Measurements from ENCODE around the gene USP49.

Gene USP49

DNA sequence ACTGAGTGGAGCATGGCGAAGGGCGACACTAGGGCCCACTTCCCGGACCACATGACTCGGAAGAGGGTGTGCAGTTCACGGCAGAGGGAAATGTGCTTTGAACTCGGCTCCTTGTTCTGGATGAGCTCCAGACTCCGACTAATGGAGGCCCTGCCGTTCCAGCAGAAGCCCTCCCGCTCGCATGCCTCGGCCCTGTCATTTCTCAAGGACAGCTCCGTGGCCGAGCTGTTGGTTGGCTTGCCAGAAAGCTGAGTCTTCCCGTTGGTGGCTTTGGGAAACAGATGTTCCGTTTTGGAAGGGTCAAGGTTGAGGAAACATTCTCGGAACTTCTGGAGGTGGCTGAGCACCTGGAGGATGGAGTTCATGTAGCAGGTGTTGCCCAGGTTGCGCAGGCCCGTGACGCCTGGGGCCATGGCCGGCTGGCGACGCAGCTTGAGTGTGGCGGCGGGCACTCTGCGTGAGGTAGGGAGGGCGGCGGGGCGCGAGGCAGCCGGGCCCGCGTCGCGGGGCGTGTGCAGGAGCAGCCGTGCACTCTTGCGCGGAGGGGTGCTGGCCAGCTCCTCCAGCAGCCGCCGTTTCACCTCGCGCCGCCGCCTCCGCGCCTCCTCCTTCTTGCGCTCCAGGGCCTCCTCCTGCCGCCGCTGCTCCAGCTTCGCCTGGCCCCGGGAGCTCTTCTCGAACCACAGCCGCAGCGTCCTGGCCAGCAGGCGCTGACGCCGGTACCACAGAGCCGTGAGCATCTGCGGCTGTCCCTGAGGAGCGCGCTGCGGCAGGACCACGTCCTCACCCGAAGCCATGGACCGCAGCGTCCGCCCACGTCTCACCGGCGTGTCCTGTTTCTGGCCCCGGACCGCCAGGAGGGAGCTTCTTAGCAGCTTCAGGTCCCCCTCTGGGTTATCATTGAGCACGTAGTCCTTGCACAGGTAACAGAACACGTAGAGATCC is 89.1 kb downstream of the USP49 start:
- no peak for DNase-seq

DNA sequence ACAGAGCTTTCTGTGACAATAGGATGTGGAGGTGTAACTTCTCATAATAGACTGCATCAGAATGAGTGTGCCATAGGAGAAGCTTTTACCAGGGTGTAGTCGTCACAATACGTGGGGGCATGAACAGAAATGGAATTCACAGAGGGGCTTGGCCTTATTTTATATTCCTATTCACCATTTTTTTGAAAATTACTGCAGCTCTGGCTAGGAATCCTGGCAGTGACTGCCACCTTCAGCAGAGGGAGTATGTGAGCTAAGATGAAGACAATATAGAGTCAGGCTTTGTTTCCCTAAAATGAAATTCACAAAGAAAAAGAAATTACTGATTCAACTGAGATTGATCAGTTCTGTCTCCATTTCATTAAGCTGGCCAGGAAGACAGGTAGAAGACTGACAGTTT is 93.8 kb downstream of the USP49 start:
- no peak for DNase-seq

DNA sequence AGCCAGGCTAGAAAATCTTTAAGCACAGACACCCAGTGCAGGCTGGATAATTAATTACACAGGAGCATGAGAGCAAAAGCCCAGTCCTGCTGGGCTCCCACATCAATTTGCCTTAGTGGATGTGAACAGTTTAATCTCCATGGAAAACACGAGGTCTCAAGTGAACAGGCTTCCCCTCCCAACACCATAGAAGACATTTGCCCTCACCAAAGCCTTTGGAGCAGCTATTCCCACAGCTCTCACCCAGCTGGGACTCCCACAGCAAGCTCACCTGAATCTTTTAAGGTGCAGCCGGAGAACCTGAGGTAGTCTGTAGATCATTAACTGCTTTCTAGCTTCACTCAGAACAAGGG is 95.6 kb downstream of the USP49 start:
- no peak for DNase-seq

DNA sequence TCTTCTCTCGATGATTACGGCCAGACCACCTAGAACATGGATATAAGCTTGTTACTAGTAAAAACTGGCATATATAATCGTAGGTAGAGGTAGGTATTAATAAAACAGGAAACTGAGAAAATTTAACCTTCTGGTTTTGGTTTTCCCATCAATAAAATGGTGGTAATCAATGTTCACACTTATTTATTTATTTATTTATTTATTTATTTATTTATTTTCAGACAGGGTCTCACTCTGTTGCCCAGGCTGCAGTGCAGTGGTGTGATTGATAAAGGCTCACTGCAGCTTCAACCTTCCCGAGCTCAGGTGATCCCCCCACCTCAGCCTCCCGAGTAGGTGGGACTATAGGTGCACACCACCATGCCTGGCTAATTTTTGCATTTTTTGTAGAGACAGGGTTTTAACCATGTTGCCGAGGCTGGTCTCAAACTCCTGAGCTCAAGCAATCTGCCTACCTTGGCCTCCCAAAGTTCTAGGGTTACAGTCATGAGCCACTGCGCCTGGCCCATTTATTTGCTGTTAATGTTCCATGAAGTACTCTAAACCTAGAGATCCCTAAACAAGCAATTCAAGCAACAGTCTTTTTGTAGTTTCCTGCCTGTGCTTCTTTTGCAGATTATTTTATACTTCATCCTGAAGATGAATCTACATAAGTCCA is 96.1 kb downstream of the USP49 start:
- no peak for DNase-seq

DNA sequence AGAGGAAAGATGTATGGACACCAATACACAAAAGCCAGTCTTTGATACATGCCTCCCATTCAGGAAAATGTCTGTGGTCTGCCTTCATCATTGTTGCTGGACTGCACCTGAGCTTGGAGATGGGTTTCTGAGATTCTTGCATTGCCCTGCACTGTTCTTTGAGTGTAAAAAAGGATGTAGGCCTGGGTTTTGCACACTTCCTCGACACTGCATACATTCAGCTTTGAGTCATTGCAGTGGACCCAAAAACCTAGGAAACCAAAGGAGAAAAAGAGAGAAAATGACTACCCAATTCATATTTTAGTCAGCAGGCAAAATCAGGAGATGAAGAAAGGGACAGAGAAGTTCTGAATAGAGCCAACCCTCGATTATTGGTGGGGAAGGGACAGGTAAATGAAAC is 98.7 kb downstream of the USP49 start:
- no peak for DNase-seq

DNA sequence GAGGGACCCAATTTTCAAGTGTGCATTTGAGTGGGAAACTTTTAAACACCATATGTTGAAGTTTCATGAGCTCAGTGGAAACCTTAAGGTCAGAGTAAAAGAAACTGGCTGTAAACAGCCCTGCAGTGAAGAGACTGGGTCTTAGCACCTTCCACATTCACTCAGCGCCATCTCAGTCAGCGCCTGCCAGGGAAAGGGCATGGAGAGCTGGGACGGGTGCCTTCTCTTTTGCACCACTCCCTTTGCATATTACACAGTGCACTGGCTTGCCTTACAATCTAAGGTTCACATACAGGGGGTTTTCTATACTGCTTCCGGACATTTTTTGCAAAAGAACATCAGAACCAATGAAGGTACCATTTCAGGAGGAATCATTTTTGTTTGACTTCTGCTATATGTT is 103.2 kb downstream of the USP49 start:
- DNase-seq, result no peak

DNA sequence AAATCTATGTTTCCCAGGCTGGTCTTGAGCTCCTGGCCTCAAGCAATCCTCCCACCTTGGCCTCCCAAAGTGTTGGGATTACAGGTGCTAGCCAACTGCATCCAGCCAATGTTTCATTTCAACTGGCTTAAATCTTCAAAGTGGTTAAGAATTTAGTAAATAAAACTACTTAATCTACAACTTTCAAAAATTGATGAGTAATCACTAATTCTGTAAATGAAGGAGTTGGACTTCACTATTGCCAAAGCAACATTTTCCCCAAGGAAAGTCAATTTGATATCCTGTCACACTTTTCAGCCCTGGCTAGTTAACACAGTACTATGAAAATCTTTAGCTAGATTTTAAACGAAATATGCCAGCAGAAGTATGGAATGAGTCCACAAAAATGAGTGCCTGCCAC is 103.9 kb downstream of the USP49 start:
- DNase-seq, result no peak

DNA sequence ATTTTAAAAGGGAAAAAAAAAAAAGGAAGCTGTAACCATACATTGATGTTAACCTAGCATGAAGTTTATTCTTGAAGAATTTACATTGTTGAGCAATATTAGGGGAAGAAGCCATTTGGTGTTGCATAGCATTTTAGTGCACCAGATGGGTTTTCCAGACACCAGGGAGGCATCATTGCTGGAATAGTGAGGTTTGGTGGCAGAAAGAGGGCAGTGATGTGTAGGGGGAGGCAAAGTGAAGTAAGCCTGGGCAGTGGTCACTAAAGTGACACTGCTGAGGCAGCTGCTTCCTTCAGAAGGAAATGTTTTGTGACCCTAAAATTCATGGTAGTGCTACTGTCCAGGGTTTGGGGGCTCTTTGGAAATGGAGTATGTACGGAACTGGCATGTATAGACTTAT is 105.1 kb downstream of the USP49 start:
- DNase-seq, result no peak

DNA sequence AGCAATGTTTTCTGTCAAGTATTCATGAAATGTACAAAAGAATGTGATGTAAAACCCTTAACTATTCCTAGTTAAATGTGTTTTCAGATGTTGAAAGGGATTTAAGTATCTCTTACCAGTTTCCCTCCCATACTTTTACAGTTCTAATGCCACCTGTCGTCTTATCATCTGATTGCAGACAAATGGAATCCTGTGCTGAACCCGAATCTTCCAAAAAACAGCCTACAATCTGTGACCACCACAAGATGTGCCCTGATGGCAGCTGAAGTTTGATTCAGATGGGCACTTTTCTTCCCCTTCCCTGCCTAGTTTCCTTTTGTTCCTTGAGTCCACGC is 105.8 kb downstream of the USP49 start:
- no peak for DNase-seq

DNA sequence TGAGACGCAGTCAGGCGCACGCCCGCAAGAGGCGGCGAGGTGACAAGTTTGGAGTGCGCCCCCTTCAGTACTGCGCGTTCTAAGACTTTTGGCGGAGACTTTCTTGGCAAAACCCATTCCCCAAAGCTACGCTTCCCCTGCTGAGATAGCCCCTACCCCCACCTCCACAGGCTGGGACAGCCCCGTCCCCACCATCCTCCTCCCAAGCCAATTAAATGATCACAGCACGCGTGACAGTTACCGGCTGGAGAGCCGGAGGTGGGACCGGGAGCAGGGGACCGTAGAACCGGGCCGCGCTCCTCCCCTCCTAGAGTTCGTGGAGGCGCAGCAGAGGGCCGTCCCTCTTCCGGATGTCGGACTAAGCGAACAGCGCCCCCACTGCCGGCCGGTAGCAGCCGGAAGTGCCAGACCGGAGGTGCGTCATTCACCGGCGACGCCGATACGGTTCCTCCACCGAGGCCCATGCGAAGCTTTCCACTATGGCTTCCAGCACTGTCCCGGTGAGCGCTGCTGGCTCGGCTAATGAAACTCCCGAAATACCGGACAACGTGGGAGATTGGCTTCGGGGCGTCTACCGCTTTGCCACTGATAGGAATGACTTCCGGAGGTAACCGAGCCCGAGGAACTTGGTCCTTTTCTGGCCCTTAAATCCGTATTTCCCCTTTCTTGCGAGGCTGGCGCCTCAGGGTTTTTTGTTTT is 107.8 kb downstream of the USP49 start, which contains the start of gene TOMM6:
Gene TOMM6, plus strand, starts transcription at position 476 of the 699 bp plus-strand sequence. Its CDS starts 4 bp downstream, at position 480.
- peak; percentile 98 for DNase-seq

DNA sequence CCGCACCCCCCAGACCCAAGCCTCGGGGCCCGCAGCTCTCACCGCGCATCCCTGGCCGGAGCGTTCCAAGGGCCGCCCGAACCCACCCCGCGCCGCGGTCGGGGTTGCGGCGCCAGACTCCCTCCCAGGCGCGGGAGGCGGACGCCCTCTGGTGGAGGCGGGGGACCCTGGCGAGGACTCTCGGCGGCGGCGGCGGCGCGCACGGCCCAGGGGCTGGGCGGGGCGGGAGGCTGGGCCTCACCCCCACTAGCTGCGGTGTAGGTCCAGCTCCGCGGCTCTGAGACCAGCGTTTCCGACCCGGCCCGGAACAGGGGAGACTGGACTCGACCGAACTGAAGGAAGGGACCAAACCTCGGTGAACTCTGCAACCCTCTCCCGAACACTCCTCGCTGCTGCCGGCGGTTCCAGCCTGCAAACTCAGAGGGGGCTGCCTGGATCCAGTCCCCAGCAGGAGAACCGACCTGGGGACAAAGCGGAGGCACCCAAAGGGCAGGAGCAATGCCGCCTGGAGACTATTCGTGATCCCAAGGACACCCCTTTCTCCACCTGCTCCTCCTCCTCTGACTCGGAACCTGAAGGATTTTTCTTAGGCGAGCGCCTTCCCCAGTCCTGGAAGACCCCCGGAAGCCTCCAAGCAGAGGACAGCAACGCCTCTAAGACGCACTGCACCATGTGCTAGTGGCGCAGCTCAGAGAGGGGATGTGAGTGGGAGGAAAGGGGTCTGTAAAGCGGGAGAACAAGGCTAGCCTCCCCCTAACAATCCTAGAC is 108.5 kb downstream of the USP49 start:
- peak; percentile 96 for DNase-seq

DNA sequence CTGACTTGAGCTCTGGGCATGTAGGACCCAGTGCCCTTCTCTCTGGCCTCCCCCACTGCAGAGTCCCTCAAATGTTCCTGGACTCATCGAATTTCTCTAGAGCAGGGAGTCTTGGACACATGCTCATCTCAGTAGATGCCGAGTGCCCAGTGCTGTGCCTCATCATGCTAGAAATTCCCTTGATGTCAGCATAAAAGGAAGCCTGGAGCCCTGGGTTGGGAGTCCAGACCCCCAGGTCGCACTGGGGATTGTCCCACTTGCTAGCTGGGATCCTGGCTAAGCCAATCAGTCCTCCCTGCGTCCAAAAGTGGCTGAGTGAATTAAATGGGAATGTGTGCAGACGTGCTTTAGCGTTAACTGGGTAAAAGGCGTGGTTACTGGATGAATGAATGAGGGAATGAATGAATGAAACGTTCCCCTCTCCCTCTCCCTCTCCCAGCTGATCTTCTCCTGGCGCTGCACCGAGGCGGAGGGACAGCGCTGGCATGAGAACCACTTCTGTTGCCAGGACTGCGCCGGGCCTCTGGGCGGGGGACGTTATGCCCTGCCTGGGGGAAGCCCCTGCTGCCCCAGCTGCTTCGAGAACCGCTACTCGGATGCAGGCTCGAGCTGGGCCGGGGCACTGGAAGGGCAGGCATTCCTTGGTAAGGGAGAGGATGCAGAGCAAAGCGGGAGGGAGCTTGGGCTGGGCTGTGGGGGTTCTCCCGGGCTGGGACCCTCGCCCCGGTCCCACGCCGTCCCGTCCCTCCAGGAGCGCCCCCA is 109.3 kb downstream of the USP49 start:
- no peak for DNase-seq

DNA sequence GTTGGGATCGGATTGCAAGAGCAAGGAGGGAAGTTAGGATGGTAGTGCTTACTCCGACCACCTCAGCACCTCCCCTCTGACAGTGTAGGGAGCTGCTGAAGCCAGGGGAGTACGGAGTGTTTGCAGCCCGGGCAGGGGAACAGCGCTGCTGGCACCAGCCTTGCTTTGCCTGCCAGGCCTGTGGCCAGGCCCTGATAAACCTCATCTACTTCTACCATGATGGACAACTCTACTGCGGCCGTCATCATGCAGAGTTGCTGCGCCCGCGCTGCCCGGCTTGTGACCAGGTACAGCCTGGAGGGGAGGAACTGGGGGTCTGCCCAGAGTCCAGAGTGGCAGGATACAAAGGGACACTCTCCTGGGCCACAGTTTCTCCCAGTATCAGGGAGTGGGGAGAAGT is 109.9 kb downstream of the USP49 start:
- no peak for DNase-seq

DNA sequence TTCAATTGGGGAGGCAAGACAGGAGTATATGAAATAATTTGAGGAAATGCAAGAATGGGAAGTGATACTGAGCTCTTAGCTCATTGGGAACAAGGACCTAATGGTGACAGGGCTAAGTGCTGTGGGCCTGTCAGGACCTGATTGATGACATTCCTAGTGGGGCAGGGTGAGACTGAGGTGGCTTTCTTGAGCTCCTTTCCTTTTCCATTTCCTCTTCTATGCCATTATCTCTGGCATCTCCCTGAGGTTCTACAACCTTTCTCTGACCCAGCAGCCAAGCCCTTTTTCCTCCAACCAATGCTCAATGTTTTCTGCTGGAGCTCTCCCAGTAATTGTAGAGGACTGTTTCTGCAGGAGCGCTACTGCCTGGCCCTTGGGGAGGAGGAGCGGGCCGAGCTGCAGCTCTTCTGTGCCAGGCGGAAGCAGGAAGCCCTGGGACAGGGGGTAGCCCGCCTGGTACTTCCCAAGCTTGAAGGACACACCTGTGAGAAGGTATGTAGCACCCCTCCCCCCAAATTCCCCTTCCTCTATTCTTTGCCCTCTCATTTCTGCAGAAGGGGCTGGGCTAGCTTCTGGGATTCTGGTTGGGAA is 110.5 kb downstream of the USP49 start:
- DNase-seq, result no peak

DNA sequence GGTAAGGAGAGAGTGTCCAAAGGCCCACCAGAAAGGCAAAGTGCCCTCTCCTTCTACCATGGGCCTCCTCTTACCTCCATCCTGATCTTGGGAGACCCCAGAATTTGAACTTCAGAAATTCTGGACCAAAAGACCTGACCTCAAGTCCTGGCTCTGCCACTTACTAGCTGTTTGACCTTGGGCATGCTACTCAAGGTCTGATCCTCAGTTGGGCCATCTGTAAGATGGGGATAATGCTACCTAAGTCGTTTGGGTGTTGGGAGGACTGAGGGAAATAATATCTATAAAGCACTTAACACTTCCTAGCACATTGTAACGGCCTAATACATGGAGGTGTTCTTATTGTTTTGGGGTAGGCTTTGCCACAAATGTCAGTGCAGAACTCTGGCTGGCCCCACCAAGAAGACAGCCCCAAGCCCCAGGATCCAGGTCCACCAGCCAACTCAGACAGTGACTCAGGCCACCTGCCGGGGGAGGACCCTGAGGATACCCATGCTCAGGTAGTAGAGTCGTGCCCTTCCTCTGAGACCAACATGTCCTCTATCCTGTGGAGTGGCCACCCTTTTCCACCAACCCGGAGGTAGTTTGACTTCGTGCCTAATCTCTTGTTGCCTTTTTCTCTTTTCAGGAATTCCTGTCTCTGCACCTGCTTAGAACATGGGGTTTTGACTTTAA is 111.9 kb downstream of the USP49 start:
- DNase-seq, result no peak

DNA sequence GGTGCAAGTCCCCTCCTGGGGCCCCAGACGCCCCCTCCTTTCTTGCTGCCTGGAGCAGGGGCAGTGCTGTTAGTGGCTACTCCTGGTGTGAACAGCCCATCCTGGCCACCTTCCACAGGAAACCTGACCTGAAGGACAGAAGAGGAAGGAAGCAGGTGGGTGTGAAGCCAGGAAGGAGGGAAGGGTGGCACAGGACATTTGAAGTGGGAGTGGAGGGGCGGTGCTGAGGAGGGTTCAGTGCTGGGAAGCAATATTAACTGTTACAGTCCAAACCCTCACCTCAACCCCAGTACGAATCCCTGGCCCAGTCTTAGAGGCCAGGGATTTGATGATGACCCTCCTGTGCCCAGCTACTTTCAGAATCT is 113.8 kb downstream of the USP49 start:
- no peak for DNase-seq

DNA sequence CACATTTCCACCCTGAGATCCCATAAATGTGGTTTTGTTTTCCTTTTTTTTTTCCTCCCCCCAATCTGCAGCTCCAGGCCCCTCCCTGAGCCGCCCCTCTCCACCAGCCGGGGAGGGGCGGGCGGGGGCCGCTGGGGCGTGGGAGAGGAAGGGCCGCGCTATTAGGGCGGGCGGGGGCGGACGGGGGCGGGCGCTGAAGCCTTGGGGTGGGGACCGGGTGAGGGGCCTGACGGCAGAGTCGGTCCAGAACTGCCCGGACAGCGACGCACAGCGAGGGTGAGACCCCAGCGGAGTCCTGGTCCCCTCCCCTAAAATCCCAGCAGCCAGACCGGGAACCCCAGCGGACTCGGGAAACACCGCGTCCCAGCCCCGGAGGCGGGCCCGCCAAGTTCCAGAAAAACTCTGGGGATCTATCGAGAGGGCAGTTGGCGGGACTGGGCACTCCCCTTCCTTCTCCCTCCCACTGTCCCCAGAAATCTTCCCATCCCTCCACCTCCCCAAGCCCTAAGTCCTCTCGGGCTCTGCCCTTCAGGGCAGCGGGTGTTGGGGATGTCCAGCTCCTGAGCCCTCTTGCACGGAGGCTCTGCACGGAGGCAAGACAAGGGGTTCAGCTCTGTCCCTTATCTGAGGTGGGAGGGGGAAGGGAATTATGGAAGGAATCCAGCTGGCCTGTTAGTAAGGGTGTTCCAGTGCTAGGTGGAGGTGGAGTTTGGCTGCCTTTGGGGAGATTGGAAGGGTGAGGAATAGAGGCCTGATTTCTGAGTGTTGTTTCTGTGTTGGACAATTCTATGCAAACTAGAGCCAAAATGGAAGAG is 114.4 kb downstream of the USP49 start, which contains the start of gene PRICKLE4:
Gene PRICKLE4, plus strand, starts transcription at position 232 of the 815 bp plus-strand sequence. CDS start 2,692 bp downstream, outside the sequence.
- no peak for DNase-seq

DNA sequence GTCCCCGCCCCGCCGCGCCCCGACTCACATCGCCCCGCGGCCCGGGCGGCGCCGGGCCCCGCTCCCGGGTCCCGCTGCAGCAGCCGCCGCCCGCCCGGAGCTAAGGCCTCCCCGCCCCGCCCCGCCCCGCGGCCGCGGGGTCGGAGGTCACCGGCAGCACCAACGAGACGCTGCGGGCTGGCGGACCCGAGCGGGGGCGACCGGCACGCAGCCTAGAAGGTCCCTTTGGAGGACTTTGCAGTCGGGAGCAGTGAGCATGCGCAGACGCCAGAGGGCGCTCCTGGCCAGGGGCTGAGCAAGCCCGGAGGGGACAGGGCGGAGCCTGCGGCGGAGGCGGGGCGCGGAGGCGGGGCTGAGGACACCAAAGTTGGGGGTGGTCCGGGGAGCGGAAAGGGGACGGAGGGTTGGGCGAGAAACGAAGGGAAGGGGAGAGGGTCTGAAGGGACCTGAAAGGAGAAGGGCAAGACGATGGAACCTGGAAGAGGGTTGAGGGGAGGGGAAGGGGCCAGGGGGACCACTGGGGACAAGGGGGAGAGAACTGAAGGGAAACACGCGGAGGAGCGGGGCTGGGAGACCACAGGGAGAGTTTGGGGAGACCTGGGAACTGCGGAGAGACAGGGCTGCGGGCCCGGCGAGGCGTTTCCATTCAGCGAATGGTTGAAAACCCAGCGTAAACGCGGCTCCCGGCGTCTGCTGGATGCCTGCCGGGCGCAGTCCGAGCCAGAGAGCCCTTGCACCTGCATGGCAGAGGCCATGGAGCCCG is 115.2 kb downstream of the USP49 start, which contains the start of gene FRS3:
Gene FRS3, minus strand, starts transcription at position 113 of the 763 bp plus-strand sequence. CDS start 2,913 bp downstream, outside the sequence.
- peak; percentile 100 for DNase-seq

DNA sequence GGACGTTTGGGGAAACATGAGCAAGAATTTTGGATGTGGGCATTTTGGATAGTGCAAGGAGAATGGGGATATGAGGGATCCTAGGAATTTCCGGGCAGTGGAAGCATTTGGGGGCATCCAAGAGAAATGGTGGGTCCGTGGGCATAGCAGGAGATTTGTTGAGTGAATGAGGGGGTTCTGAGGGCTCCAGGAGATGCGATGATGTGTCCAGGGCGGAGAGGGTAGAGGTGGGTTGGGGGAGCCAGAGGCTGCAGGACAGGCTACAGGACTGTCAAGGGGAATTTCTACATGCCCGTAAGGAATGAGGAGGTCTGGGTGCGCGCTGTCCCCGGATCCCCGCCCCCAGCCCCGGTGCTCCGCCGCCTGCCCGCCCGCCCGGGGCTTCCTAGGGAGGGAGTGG is 115.8 kb downstream of the USP49 start:
- DNase-seq, result no peak
